ENCODE measurements around the gene PLEKHG3.
"Not testable (repeated sequence)": the region's sequence is repeated elsewhere in the genome, so short reads cannot be mapped to it uniquely, and the experiment has no call there.

Gene PLEKHG3

DNA sequence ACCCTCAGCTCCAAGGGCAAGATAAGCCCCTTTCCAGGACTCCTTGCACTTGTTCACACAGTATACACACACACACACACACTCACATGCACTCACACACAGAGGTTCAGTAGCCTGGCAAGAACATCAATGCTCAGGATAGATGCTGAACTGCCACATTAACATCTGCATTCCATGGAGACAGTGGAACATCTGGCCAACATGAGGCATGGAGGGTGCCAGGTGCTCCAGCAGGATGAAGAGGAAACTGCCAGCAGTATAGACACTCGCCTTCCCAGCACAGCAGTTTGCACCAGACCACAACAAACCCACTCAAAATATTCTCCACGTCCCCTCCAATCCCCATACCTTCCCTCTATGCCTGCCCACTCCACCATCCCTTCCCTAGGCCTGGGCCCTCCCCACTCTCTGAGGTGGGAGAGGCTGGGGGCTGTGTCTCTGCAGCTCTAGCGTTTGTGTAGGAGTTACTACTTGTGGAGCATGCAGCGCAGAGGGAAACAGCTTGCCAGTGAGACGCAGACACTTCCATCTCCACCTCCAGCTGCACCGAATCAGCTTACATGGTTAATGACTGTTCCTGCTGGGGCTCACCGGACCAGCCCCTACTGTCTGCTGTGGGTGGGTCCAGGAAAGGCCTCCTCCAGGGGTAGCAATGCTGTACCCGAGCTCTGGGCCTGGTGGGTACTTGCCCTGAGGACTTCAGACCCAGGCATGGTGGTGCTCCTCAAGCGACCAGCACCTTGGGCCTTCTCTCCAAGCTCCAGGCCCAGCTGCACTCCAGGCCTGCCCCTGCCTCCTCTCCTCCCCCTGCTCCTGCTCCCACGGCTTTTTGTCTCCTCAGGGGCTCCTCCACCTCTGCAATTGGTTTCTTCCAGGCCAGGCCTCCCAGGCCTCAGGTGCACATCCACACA is 18.6 kb upstream of the PLEKHG3 start:
- no peak for DNase-seq (ENCODE audit: low read depth, low spot score)
- H3K4me3 ChIP-seq (ENCODE audit: low read length): no peak overlapping the region

GRCh38 chr14:64686282-64686615 is 18.0 kb upstream of the PLEKHG3 start:
- H3K4me3 ChIP-seq (ENCODE audit: low read length): no peak overlapping the region
- DNase-seq (ENCODE audit: low read depth, low spot score): no peak

- no peak for DNase-seq (ENCODE audit: low read depth, low spot score)
These were observed 16.2 kb upstream of the PLEKHG3 start for GRCh38 chr14:64688031-64688430.

GRCh38 chr14:64688811-64689281 is 15.4 kb upstream of the PLEKHG3 start:
- peak; percentile 19 for DNase-seq (ENCODE audit: low read depth, low spot score)

More at GRCh38 chr14:64688031-64688430, 16.2 kb upstream of the PLEKHG3 start:
- H3K4me3 ChIP-seq (ENCODE audit: low read length): no peak overlapping the region

DNA sequence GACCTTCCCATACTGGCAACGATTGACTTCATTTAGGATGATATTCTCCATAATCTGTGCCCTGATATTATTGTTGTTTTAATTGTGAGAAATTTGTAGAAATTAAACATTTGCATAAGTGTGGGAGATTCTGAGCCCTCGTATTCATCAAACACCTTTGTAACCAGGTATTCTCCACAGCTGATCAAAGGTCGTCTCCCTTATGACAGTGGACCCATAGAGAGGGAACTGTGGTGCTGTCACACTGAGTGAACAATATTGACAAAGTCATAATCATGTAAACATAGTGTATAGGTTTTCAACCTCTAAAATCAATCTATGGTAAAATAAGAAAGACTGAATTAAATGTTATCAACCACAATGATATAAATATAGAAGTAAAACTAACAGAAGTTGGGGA is 14.9 kb upstream of the PLEKHG3 start:
- H3K4me3 ChIP-seq (ENCODE audit: low read length): no peak overlapping the region
- DNase-seq (ENCODE audit: low read depth, low spot score): no peak

More at GRCh38 chr14:64688811-64689281, 15.4 kb upstream of the PLEKHG3 start:
- H3K4me3 ChIP-seq (ENCODE audit: low read length): no peak overlapping the region

DNA sequence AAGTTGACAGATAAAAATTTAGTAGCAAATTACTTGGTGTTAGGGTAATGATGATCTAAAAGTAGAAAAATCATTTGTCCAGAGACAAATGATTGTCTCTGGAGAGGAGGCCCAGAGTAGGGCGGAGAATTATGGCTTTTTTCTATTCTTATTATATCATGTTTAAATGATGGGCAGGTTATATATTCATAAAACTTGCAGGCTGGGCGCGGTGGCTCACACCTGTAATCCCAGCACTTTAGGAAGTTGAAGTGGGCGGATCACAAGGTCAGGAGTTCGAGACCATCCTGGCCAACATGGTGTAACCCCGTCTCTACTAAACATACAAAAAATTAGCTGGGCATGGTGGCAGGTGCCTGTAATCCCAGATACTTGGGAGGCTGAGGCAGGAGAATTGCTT is 13.6 kb upstream of the PLEKHG3 start:
- not testable (repeated sequence) for H3K4me3 ChIP-seq (ENCODE audit: low read length); DNase-seq (ENCODE audit: low read depth, low spot score)

DNA sequence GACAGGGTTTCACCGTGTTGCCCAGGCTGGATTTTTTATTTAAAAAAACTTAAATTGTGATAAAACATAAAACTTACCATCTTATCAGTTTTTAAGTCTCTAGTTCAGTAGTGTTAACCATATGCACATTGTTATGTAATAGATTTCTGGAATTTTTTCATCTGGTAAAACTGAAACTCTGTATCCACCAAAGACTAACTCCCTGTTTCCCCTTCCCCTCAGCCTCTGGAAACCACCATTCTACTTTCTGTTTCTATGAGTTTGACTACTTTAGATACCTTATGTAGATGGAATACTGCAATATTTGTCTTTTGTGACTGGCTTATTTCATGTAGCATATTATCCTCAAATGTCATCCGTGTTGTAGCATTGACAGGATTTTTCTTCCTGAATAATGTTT is 12.8 kb upstream of the PLEKHG3 start:
- H3K4me3 ChIP-seq (ENCODE audit: low read length): no peak overlapping the region
- DNase-seq (ENCODE audit: low read depth, low spot score): no peak

GRCh38 chr14:64692189-64692985 is 11.8 kb upstream of the PLEKHG3 start:
- DNase-seq (ENCODE audit: low read depth, low spot score): no peak
- no peak overlapping the region for H3K4me3 ChIP-seq (ENCODE audit: low read length)

- no peak for DNase-seq (ENCODE audit: low read depth, low spot score)
- H3K4me3 ChIP-seq (ENCODE audit: low read length): no peak overlapping the region
These were observed 11.0 kb upstream of the PLEKHG3 start for GRCh38 chr14:64692986-64693809.

GRCh38 chr14:64693810-64694165 is 10.4 kb upstream of the PLEKHG3 start:
- H3K4me3 ChIP-seq (ENCODE audit: low read length): no peak overlapping the region
- no peak for DNase-seq (ENCODE audit: low read depth, low spot score)

DNA sequence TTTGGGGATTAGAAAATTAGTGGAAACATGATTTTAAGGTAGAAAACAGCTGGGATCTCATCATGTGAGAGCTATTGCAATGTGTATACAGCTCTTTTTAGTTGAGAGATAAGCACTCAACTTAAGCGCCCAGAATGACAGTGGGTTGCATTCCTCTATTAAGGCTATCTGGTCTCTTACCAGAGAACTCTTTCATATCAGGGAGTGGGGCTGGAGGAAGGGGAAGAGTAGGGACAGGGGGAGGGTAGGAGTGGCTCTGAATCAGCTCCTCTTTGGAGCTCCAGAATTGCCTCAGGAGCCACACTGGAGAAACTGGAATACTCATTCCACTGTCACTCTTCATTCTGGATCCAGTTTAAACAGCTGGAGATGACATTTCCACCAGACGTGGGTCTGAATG is 9.2 kb upstream of the PLEKHG3 start:
- DNase-seq (ENCODE audit: low read depth, low spot score): no peak
- H3K4me3 ChIP-seq (ENCODE audit: low read length): no peak overlapping the region

GRCh38 chr14:64696355-64696857 is 7.8 kb upstream of the PLEKHG3 start:
- H3K4me3 ChIP-seq (ENCODE audit: low read length): no peak overlapping the region
- peak; percentile 60 for DNase-seq (ENCODE audit: low read depth, low spot score)

DNA sequence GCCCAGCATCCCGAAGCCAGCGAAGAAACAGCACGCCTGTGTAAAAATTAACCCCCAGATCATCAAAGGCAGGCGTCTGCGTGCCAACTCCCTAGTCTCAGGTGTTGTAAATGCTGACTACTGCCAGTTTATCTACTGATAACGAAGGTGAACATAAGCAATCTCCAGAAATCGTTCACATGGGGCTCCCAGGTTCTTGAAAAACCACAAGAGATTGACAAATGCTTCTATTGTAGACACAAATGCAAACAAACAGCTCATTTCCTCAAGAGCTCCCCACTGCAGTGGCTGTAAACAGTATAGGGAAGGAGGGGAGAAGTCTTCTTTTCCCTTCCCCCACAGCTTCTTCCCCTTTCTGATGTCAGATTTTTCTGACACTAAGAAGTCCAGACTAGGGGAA is 5.3 kb upstream of the PLEKHG3 start:
- H3K4me3 ChIP-seq (ENCODE audit: low read length): no peak overlapping the region
- peak; percentile 28 for DNase-seq (ENCODE audit: low read depth, low spot score)

DNA sequence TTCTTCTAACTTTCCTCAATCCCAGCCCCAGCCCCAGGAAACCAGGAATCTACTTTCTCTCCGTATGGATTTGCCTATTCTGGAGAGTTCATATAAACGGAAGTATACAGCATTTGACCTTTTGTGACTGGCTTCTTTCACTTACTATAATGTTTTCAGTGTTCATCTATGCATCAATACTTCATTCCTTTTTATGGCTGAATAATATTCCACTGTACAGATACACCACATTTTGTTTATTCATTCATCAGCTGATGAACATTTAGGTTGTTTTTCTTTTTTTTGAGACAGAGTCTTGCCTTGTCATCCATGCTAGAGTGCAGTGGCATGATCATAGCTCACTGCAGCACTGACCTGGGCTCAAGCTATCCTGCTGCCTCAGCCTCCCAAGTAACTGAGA is 3.9 kb upstream of the PLEKHG3 start:
- DNase-seq (ENCODE audit: low read depth, low spot score): no peak

GRCh38 chr14:64700894-64701293 is 3.3 kb upstream of the PLEKHG3 start:
- DNase-seq (ENCODE audit: low read depth, low spot score): no peak
- H3K4me3 ChIP-seq (ENCODE audit: low read length): no peak overlapping the region

More for the DNA sequence above, 3.9 kb upstream of the PLEKHG3 start:
- H3K4me3 ChIP-seq (ENCODE audit: low read length): no peak overlapping the region

GRCh38 chr14:64701660-64702059 is 2.6 kb upstream of the PLEKHG3 start:
- DNase-seq (ENCODE audit: low read depth, low spot score): no peak
- no peak overlapping the region for H3K4me3 ChIP-seq (ENCODE audit: low read length)

DNA sequence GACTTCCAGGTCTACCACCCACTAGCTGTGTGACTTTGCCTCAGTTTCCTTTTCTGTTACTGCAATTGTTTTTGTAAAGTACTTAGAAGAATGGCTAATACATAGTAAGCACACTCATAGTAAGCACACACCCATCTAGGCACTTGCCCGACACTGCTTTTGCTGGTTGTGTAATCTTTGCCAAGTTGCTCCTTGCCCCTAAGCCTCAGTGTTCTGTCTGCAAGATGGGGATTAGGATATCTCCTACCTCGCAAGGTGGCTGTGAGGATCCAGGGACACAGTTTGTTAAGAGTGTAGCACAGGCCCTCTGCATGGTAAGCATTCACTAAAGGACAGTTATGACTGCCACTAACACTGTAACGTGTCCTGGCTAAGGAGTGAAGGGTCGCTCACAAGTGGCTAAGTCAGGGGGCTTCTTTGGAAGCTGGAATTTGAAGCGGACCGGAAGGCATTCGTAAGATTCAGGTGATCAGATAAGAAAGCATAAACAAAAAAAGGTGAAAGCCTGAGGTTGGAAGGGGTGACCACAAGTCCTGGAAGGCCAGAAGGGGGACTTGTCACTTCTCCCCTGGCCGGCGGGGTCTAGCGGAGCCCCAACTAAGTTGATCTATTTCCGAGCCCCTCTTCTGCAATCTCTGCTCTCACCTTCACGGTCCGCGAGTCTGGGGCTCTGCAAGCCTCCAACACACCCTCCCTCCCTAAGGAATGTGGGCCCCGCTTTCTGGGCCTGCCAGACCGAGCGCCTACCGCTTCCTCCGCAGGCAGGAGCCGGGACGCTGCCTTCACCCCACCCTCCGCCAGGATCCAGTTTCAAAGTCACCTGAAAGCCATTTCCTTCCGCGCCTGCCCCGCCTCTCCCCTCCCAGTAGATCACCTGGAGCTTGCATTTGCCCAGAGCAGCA is 1.5 kb upstream of the PLEKHG3 start:
- no peak overlapping the region for H3K4me3 ChIP-seq (ENCODE audit: low read length)
- DNase-seq (ENCODE audit: low read depth, low spot score): peak; percentile 9
